Left renal cortex interstitium (tissue), 4 donors: Measurements from ENCODE around the gene ACSM5. TPM values are rescaled to one million over a fixed set of nuclear protein-coding genes. Genes with fewer than 3 reads are reported as not detected.
"Not testable (repeated sequence)": the region's sequence is repeated elsewhere in the genome, so short reads cannot be mapped to it uniquely, and the experiment has no call there.

Experiments used
- DNase-seq, 4 donors: peaks; one replicate each; pipeline ENCODE4 v3.0.0-alpha.2; 2013; ENCODE audit warnings: low read depth in 4 of 4, low spot score in 2 of 4, missing footprints in 1 of 4
- polyA plus RNA-seq, 4 donors: library from polyadenylated mRNA; unstranded; fragments of 120-200 nt; gene quantifications; one replicate each; pipeline ENCODE4 v1.2.1, GENCODE V29; 2013; ENCODE audit not compliant: insufficient read length in 4 of 4

Gene ACSM5
- polyA plus RNA-seq, 4 donors = 3.3 to 9.7 (median 6.2) TPM

- no peak for DNase-seq
Measured at GRCh38 chr16:20397468-20398074, 11.8 kb upstream of the ACSM5 start.

- DNase-seq = no peak
Measured at GRCh38 chr16:20398603-20399002, 10.7 kb upstream of the ACSM5 start.

- DNase-seq = no peak
Measured at GRCh38 chr16:20399185-20399584, 10.1 kb upstream of the ACSM5 start.

GRCh38 chr16:20401066-20401465 is 8.3 kb upstream of the ACSM5 start:
- DNase-seq = no peak

- no peak for DNase-seq
Measured at GRCh38 chr16:20401475-20402016, 7.8 kb upstream of the ACSM5 start.

- DNase-seq = no peak
Measured at GRCh38 chr16:20402651-20403050, 6.7 kb upstream of the ACSM5 start.

GRCh38 chr16:20404637-20405036 is 4.7 kb upstream of the ACSM5 start, which contains the start of gene PDILT:
Gene PDILT (minus strand): TSS chr16:20404737. CDS start chr16:20399300, 5,437 bp downstream.
- DNase-seq = no peak

GRCh38 chr16:20410121-20410723 is 888 bp downstream of the ACSM5 start:
- DNase-seq = no peak

- no peak for DNase-seq
Measured at GRCh38 chr16:20411055-20411454, 1.7 kb downstream of the ACSM5 start.

GRCh38 chr16:20415541-20415940 is 6.2 kb downstream of the ACSM5 start:
- no peak for DNase-seq

- DNase-seq = not testable (repeated sequence)
Measured at GRCh38 chr16:20419093-20419492, 9.8 kb downstream of the ACSM5 start.

GRCh38 chr16:20421748-20422147 is 12.4 kb downstream of the ACSM5 start:
- DNase-seq = not testable (repeated sequence)

- not testable (repeated sequence) for DNase-seq
Measured at GRCh38 chr16:20423772-20424128, 14.4 kb downstream of the ACSM5 start.

- DNase-seq = no peak
Measured at GRCh38 chr16:20424129-20424866, 15.0 kb downstream of the ACSM5 start.

GRCh38 chr16:20427401-20427797 is 18.1 kb downstream of the ACSM5 start:
- not testable (repeated sequence) for DNase-seq

GRCh38 chr16:20429499-20429898 is 20.2 kb downstream of the ACSM5 start:
- not testable (repeated sequence) for DNase-seq

GRCh38 chr16:20430480-20430879 is 21.1 kb downstream of the ACSM5 start:
- DNase-seq = not testable (repeated sequence)

- no peak for DNase-seq
Measured at GRCh38 chr16:20430948-20431347, 21.6 kb downstream of the ACSM5 start.

GRCh38 chr16:20438950-20439349 is 29.6 kb downstream of the ACSM5 start:
- not testable (repeated sequence) for DNase-seq

- DNase-seq = not testable (repeated sequence)
Measured at GRCh38 chr16:20439820-20440231, 30.5 kb downstream of the ACSM5 start.

GRCh38 chr16:20440731-20441130 is 31.4 kb downstream of the ACSM5 start:
- not testable (repeated sequence) for DNase-seq
